ENCODE results near the gene RLN3. TPM values are rescaled to one million over a fixed set of nuclear protein-coding genes. Genes with fewer than 3 reads are reported as not detected.

Gene RLN3
- total and polyA plus RNA-seq, 9 of the 15 experiments (the other 6 are each of a cell fraction or from before 2014, with no cell fraction given): 0.31 to 1.2 (median 0.71) TPM; not detected in 6

GRCh38 chr19:14073925-14074838 lies 46.2 kb downstream of the RLN3 start (continued):
- TF ChIP-seq ZFX (CRISPR knock-in tag; IDR thresholded peaks at IDR 0.05) (no peak), CEBPG (CRISPR knock-in tag; IDR thresholded peaks at IDR 0.05) (peak; percentile 37; the same call in 1 of the 2 replicates), CEBPG (tag; conservative IDR thresholded peaks at IDR 0.05 in 1 of 2, IDR thresholded peaks at IDR 0.05 in 1 of 2) (0 out of 4 replicates have a peak, but pooled peaks of 1 of the 2 experiments have one; percentile 23), TAL1 (IDR thresholded peaks at IDR 0.05) (no peak), PYGO2 (tag; IDR thresholded peaks at IDR 0.05) (no peak), NFATC3 (IDR thresholded peaks at IDR 0.05) (no peak), SIN3A (IDR thresholded peaks at IDR 0.05; ENCODE audit: borderline replicate concordance in 2 of 2, control insufficient read depth in 1 of 2, low read depth in 2 of 2, low read length in 2 of 2) (peak in 1 of 2 experiments; percentile 21; a peak in 1 of 4 replicates), TEAD4 (IDR thresholded peaks at IDR 0.05; ENCODE audit: low read length) (no peak), TEAD4 (CRISPR knock-in tag; IDR thresholded peaks at IDR 0.05; ENCODE audit: borderline replicate concordance) (no peak), ZKSCAN8 (CRISPR knock-in tag; IDR thresholded peaks at IDR 0.05) (no peak), RERE (CRISPR knock-in tag; IDR thresholded peaks at IDR 0.05; ENCODE audit: borderline replicate concordance) (no peak), KLF13 (tag; IDR thresholded peaks at IDR 0.05; ENCODE audit: borderline replicate concordance, low read depth) (no peak), PHB2 (IDR thresholded peaks at IDR 0.05; ENCODE audit: low read depth) (no peak), ZNF639 (CRISPR knock-in tag; conservative IDR thresholded peaks at IDR 0.05 in 1 of 2, IDR thresholded peaks at IDR 0.05 in 1 of 2) (peak in 1 of 2 experiments; percentile 34; a peak in 1 of 4 replicates), CBFA2T3 (IDR thresholded peaks at IDR 0.05) (0 out of 2 replicates have a peak, but pooled peaks have one; percentile 3), SMARCA4 (IDR thresholded peaks at IDR 0.05) (no peak), MEF2D (tag; conservative IDR thresholded peaks at IDR 0.05; ENCODE audit: low read depth) (no peak), MEIS2 (IDR thresholded peaks at IDR 0.05; ENCODE audit: partially characterized antibody) (no peak)

All from K562 (cell line).